ENCODE results near the gene TAX1BP3.

The TAX1BP3 gene

DNA sequence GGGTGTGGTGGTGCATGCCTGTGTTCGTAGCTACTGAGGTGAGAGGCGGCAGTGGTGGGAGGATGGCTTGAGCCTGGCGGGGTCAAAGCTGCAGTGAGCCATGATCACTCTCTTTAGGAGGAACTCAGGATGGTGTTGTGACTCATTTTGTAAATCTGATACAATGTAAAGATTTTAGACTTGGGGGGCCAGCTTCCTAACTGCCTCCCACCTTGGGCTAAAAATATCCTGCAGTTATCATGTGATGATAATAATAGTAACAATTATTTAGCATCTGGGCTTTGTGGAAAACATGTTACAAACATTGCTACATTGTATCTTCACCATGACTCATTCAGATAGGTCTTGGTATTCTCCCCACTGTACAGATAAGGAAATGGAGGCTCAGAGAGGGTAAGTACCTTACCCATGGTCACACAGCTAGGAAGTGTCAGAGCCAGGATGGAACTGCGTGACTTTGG is 24.5 kb downstream of the TAX1BP3 start:
- TF ChIP-seq JUND (IDR thresholded peaks at IDR 0.05; ENCODE audit: low read depth) = no peak
- DNase-seq (ENCODE audit: low read depth in 1 of 2, low spot score in 1 of 2) = no peak
- in situ Hi-C loops (cut with HindIII; ENCODE audit: low pct_unique_long_range_greater_than_20kb, low sequenced_read_pairs) = no loop called here

DNA sequence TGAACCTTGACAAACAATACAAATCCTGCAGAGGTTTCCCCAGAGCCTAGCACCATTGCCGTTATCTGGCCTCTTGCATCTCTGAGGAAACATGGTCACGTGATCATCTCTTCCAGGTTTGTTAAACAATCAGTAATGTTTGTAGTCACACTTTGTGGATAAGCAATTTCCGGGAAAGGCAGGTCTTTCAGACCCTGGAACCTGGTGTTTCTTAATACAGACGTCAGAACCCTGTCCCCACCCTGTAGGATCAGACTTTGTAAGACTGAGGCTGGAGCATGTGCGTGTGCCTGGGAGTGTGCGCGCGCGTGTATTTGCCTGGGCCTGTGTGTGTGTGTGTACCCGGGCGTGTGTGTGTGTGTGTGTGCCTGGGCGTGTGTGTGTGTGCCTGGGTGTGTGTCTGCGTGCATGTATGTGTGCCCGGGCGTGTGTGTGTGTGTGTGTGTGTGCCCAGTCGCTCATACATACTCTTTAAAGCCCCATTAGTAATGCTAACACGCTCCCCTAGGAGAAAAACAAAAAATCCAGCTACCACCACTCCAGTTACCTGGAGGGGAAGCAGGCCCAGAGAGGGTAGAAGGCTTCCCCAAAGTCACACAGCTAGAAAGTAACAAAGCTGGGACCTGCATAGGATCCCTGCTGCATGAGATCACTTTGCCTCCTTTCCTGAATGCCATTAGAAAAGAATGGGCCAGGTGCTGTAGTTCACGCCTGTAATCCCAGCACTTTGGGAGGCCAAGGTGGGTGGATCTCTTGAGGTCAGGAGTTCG is 26.5 kb downstream of the TAX1BP3 start:
- DNase-seq (ENCODE audit: low read depth in 1 of 2, low spot score in 1 of 2) = peak; percentile 32 to 57
- in situ Hi-C loops (cut with HindIII; ENCODE audit: low pct_unique_long_range_greater_than_20kb, low sequenced_read_pairs) = no loop called here
- no peak for TF ChIP-seq JUND (IDR thresholded peaks at IDR 0.05; ENCODE audit: low read depth)

DNA sequence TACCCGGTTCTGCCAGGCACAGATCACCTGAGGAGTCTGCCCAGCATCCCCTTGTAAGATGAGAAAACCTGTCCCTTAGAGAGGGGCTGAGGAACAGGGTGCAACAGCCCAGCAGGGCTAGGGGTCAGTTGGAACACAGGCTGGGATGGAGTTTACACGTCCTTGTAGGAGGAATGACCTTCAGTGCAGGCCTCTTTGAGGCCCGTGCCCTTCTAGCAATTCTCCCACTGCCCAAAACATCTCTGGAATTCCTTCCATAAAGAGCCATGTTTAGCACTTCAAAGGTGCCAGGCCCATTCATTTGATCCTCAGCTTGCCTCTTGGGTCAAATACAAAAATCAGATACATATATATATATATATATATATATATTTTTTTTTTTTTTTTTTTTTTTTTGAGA is 27.4 kb downstream of the TAX1BP3 start:
- no peak for TF ChIP-seq JUND (IDR thresholded peaks at IDR 0.05; ENCODE audit: low read depth)
- in situ Hi-C loops (cut with HindIII; ENCODE audit: low pct_unique_long_range_greater_than_20kb, low sequenced_read_pairs) = no loop called here
- DNase-seq (ENCODE audit: low read depth in 1 of 2, low spot score in 1 of 2) = no peak

DNA sequence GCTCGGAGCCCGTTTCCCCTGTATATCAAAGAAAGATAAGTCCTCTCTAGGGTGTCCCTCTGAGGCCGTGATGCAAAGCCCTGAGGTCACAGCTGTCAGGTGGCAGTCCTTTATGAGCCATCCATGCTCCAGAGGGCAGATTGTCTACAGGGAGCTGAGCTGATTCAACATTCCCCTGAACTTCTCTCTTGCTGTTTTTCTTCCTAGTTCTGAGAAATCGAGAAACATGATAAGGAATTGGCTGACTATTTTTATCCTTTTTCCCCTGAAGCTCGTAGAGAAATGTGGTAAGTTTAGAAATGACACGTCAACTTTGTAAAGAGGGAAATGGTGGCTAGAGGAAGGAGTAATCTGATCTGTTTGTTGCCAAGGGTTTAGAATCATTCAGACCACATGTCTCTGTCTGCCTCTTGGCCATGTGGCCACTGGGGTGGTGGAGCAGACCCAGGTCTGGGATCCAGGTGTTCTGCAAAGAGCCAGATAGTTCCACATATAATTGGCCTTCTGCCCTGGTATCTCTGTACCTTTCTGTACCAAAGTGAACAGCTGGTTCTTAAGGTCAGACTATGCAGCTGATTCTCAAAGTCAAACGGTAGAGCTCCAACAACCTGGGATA is 28.3 kb downstream of the TAX1BP3 start:
- DNase-seq (ENCODE audit: low read depth in 1 of 2, low spot score in 1 of 2) = no peak
- in situ Hi-C loops (cut with HindIII; ENCODE audit: low pct_unique_long_range_greater_than_20kb, low sequenced_read_pairs) = no loop called here
- no peak for TF ChIP-seq JUND (IDR thresholded peaks at IDR 0.05; ENCODE audit: low read depth)

DNA sequence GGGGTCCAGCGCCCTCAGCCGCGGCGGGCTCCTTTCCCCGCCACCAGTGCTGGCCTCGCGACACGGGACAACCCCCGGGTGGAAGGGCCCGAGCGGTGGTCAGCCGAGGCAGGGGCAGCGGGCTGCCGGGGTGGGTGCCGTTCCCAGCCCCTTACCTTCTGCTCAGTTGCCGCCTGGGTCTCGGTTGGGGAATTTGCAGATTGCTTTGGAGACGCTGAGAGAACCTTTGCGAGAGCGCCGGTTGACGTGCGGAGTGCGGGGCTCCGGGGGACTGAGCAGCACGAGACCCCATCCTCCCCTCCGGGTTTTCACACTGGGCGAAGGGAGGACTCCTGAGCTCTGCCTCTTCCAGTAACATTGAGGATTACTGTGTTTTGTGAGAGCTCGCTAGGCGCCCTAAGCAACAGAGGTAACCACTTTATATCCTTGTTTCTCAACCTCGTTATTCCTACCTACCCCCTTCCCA is 31.4 kb downstream of the TAX1BP3 start:
- no peak for TF ChIP-seq JUND (IDR thresholded peaks at IDR 0.05; ENCODE audit: low read depth)
- DNase-seq (ENCODE audit: low read depth in 1 of 2, low spot score in 1 of 2) = no peak
- in situ Hi-C loops (cut with HindIII; ENCODE audit: low pct_unique_long_range_greater_than_20kb, low sequenced_read_pairs) = no loop called here

DNA sequence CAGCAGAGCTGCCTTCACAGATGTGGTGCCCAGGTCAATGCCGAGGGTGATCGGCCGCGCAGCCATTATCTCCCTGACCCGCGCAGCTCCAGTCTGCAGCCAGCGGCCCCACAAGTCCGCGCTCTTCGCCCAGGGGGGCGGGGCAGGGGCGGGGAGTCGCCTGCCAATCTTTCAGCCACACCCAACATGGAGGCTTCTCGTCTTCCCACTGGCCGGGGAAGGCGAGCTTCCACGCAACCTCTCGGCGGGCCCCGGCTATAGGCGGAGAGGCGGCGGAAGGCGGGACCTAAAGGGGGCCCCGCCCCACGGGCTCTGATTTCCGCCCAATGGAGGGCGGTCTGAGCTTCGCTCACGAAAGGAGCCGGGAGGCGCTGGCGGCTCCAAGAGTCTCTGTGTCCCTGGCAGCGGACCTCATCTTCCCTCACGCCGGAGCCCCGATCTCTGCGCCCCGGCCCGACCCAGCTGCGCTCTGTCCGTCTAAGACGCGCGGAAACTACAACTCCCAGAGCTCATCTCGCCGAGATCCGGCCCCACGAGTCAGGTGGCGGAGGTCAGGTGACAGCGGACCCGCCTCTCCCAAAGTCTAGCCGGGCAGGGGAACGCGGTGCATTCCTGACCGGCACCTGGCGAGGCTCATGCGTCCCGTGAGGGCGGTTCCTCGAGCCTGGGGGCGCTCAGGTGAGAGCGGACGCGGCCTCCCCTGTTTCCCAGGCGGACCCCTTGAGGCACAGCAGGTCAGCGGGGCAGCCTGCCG is 32.0 kb downstream of the TAX1BP3 start, which contains the start of the genes CTNS and SHPK:
Gene CTNS, plus strand, starts transcription at position 607 of the 754 bp plus-strand sequence. CDS start 3,447 bp downstream, outside the sequence.
Gene SHPK, minus strand, starts transcription at position 97 of the 754 bp plus-strand sequence. Its CDS starts 31 bp downstream, at position 66.
- DNase-seq (ENCODE audit: low read depth in 1 of 2, low spot score in 1 of 2) = peak; percentile 95 to 96
- in situ Hi-C loops (cut with HindIII; ENCODE audit: low pct_unique_long_range_greater_than_20kb, low sequenced_read_pairs) = no loop called here

DNA sequence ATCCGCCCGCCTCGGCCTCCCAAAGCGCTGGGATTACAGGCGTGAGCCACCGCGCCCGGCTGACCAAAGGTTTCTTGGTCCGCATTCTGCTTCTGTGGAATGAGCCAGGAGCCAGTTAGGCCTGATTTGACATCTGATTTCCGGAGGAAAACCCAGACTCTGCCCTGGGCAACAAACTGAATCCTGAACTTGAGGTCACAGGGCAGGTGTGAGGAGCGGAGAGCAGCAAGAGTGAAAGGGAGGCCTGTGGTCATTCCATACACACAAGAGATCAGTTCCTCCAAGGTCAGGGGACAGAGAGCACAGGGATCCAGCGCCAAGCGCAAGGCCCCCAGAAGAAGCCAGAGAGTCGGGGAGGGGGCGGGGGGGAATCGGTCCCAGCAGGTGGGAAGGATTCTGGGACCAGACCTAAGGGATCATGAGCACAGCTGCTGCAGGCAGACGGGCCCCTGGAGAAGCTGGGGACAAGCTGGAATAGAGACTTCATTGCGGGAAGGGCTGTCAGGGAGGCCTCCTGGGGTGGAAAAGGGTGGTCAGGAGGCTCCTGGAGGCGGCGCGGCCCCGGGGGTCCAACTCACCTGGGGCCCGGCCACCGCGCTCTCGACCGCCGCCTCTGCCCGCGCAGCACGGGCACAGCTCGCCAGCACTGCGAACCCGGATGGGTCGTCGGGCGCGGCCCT is 32.8 kb downstream of the TAX1BP3 start:
- in situ Hi-C loops (cut with HindIII; ENCODE audit: low pct_unique_long_range_greater_than_20kb, low sequenced_read_pairs) = no loop called here
- no peak for TF ChIP-seq JUND (IDR thresholded peaks at IDR 0.05; ENCODE audit: low read depth)

More for the DNA sequence above, 32.0 kb downstream of the TAX1BP3 start, which contains the start of the genes CTNS and SHPK:
- TF ChIP-seq JUND (IDR thresholded peaks at IDR 0.05; ENCODE audit: low read depth) = no peak

DNA sequence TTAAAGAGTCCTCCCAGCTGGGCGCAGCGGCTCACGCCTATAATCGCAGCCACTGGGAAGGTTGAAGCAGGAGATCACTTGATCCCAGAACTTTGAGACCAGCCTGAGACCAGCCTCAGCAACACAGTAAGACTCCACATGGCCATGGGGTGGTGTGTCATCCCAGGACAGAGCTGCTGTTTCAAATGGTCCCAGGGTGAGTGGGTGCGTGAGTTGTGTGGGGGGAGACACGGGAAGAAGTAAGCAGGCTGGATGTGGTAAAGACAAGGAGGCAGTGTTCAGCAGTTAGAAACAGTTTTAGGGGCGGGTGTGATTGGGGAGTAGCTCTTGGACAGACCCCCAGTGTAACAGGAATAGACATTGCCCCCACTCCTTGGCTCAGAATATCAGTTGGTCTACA is 36.1 kb downstream of the TAX1BP3 start:
- in situ Hi-C loops (cut with HindIII; ENCODE audit: low pct_unique_long_range_greater_than_20kb, low sequenced_read_pairs) = no loop called here
- no peak for DNase-seq (ENCODE audit: low read depth in 1 of 2, low spot score in 1 of 2)
- no peak for TF ChIP-seq JUND (IDR thresholded peaks at IDR 0.05; ENCODE audit: low read depth)

More for the DNA sequence above, 32.8 kb downstream of the TAX1BP3 start:
- DNase-seq (ENCODE audit: low read depth in 1 of 2, low spot score in 1 of 2) = peak; percentile 27 to 91

DNA sequence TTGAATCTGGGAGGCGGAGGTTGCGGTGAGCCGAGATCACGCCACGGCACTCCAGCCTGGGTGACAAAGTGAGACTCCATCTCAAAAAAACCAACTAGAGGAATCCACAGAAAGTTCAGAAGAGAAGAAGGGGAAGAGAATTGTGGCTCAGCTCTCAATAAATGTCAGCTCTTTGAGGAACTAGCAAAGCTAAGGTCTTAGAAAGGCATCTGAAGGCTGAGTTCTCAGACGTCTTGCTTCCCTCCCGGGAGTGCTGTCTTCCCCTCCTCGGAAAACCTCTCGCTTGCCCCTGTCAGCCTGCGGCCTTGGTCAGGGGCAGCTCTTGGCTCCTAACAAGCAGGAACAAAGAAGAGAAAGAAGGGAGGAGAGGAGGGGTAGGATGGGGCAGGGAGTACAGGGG is 37.6 kb downstream of the TAX1BP3 start:
- in situ Hi-C loops (cut with HindIII; ENCODE audit: low pct_unique_long_range_greater_than_20kb, low sequenced_read_pairs) = no loop called here
- DNase-seq (ENCODE audit: low read depth in 1 of 2, low spot score in 1 of 2) = no peak

DNA sequence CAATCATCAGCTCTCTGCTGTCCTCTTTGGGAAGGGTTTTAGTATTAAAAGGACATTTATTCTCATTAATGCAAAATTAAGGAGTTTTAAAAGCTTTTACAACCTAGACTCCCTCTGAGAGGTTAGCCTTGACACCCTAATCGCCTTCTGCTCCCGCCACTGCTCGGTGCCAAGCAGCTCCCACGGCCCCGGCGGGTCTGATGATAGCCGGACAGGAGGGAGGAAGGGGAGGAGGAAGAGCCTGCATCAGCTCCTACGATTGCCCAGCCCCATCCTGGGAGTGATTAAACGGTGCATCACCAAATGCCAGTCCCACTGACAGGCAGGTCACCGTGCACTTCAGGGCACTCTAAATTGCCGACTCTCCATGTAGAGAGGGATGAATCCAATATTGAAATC is 40.6 kb downstream of the TAX1BP3 start:
- in situ Hi-C loops (cut with HindIII; ENCODE audit: low pct_unique_long_range_greater_than_20kb, low sequenced_read_pairs) = no loop called here

More for the DNA sequence above, 37.6 kb downstream of the TAX1BP3 start:
- TF ChIP-seq JUND (IDR thresholded peaks at IDR 0.05; ENCODE audit: low read depth) = no peak

DNA sequence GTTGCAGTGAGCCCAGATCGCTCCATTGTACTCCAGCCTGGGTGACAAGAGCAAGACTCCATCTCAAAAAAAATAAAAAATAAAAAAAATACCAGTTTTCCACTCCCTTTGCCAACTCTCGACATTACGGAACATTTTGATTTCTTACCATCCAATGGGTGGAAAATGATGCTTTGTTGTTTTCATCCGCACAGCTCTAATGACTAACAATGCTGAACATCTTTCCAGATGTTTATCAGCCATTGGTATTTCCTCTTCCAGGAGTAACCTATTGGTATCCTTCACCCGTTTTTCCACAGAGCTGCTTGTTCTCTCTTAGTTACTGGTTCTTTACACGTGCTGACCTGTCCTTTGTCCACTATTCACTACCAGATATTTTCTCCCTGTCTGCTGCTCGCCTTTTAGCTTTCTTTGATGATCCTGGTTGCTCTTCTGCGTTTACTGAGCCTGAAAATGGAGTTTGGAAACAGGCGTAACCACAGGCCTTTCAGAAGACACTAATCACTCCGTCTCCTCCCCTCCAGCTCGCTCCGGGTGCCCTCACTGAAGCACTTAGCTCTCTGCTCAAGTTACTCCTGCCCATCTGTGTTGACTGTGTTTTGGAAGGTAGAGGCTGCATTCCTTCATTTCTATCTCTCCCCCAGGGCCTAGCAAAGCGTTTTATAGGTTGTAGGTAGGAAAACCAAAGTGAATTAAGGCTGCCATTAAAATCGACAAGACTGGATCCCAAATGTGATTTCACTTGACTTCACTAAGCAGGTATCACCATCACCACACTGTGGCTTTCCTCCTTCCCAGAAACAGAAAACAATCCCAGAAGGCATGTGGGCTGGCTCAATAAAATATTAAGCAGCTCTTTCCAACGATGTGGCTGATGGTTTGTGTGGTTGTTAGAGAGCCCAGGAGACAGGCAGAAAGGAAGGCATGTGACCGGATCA is 41.3 kb downstream of the TAX1BP3 start:
- DNase-seq (ENCODE audit: low read depth in 1 of 2, low spot score in 1 of 2) = no peak
- no peak for TF ChIP-seq JUND (IDR thresholded peaks at IDR 0.05; ENCODE audit: low read depth)
- in situ Hi-C loops (cut with HindIII; ENCODE audit: low pct_unique_long_range_greater_than_20kb, low sequenced_read_pairs) = no loop called here

More for the DNA sequence above, 40.6 kb downstream of the TAX1BP3 start:
- DNase-seq (ENCODE audit: low read depth in 1 of 2, low spot score in 1 of 2) = no peak
- TF ChIP-seq JUND (IDR thresholded peaks at IDR 0.05; ENCODE audit: low read depth) = no peak
